HUDEP-2 (cell line): Measurements from ENCODE around the gene BCL11B.

Experiments
- DNase-seq, 76 experiments: peaks; one replicate each; lab custom pipeline; 2025; ENCODE audit not compliant: unreplicated experiment in 76 of 76; lab: John Stamatoyannopoulos, UW

The BCL11B gene

DNA sequence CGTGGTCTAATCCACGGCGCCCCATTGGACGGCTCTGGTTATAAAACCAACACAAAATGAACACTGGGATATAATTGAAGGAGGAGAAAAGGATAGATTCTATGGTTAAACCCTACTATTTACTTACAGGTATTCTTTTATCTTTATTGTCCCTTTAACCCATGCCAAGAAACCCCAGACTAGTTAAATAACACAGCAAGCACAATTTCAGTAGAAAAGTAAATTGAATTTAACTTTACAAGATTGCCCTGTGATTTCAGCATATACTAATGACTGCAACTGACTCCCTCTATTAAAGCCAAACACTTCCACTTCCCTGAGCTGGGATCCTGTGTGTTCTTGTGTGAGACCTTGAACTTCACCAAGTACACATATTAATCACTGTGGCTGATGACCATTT, 45.3 kb downstream of the BCL11B start:
- DNase-seq: no peak

DNA sequence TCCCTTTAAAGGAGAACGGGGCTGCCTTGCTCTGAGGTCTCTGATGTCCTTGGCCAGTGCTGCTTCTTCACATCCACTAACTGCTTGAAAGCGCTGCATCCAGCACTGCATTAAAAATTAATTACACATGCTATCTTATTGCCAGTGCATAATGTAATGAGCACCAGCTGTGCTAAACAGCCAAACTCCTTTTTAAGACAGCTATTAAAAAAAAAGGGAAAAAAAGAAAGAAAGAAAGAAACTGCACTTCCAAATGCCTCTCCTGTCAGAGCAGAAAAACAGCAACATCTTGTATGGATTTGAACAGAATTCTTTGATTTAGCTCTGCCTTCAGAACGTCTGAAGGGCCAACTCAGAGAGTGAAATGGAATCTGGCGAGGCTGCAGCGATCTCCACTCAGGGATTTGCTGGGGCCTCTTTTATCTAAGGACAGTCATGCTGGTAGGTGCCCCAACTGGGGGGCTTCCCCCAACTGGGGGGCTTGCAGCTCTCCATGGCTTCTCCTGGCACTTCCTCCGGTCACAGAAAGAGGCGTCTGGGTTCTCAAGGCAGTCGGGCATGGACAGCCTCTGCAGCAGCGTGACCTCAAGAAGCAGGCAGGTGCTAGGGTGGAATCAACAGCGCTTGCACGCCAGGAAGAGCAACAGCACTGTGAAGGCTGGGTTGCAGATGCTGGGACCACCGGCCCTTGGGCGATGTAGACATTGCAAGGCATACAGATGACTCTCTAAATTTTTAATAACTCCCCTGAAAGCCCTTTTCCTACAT, 46.4 kb downstream of the BCL11B start:
- no peak for DNase-seq

DNA sequence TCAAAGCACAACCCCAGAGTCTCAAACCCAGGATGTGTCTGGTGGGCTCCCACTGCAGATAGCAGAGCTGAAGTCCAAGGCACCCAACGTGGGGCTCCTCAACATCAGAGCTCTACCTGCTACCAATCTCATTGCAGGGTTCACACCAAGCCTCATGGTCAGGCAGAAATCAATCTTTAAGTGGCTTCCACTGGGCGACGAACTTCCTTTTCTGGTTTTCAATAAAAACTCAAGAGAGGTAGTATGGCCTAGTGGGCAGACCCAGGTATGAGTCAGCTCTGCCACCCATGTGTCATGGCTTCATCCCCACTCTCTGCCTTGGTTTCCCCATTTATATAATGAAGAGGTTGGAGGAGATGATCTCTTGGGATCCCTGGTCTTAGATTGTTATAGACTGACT, 47.0 kb downstream of the BCL11B start:
- DNase-seq: no peak

DNA sequence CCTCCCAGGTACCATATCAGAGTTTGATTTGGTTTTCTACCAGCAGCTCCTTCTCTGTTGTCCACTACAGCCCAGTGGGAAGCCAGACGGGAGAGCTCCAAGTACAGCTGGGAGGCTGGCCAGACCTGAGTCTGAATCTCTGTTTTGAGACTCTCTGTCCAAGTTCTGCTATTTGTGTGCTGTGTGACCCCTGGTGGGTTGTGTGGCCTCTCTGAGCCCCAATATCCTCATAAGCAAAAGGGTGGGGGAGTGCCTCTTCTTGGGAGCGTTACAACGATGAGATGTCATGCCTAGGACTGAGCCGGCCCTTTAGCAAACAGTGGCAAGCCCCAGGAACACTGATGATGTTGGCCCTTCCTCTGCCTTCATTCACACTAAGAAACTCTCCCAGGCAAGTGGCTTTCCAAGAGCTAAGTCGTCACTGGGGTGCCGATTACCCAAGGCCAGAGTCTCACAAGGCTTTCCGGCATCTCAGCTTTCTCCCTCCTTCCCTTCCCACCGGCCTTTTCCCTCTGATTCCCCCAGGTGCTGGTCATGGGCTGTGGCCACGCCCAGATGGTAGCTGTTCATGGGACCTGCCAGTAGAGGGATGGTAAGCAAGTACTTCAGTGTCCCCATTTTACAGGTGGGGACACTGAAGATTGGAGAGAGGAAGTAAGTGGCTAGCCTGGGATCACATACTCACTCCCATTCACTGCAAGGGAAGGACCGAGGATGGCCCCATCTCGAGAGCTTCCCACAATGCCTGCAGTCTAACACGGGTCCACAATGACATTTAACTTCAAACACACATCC, 47.7 kb downstream of the BCL11B start:
- DNase-seq: no peak

DNA sequence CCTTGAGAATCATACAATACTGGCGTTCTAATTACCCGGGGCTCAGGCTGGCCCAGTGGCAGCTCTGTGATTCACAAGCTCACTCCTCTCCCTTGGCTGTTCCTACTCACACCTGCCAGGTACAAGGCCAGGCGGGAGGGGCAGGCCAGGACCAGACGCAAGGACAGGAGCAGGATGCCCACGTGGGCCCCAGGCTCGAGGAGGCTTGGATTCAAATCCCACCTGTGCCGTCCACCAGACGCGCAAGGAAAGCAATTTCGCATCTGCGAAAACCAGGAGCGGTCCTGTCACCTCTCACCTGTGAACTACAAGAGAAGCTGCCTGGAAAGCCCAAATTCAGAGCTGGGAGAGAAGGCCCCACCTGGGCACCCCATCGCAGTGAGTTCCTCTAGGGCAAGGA, 50.6 kb downstream of the BCL11B start:
- no peak for DNase-seq

DNA sequence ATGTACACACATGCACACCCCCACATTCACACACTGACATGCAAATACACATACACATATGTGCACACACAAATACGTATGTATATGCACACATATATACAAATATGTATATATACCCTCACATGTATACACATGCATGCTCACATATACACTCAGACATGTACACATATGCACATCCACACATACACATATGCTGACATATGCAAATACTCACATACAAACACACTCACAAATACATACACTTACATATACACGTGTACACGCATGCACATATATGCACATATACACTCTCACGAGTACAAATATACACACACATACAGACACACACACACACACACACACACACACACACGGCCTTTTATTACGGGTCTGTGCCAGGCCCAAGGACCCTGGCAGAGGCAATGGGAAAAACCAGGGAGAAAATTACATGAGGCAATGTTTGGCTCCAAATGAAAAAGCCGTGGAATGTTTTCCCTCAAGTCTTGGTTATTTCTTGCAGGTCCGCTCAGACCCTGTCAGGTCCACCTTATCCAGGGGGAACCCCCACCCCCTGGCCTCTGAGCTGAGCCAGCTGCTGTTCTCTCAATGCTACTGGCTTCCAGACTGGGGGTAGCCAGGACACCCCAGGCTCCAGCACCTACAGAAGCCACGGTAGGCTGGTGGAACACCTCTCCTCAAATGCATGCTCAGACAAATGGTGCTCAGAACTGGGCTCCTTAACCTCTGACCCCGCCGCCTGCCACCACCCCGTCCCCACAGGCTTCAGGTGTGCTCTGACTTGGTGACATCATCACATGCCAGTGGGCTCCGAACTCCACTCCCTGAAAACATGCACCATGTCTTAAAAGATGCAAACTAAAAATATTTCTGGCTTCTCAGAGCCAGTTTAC, 54.7 kb downstream of the BCL11B start:
- DNase-seq: no peak

DNA sequence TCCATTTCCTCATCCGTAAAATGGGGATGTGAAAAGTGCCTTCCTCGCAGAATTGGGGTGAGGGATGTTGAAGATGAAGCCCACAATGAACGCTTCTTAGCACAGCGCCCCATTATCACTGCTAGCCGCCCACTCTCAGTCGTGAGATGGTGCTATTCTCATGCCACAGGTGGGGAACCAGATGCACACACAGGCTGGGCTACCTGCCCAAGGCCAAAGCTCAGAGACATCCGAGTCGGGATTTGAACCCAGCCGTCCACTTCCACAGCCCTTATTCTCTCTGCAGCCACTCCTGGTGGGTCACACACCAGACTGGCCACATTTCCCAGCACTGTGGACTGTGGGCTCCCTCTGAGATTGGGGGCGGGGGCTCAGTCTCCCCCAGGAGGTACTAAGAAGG, 55.8 kb downstream of the BCL11B start:
- no peak for DNase-seq

DNA sequence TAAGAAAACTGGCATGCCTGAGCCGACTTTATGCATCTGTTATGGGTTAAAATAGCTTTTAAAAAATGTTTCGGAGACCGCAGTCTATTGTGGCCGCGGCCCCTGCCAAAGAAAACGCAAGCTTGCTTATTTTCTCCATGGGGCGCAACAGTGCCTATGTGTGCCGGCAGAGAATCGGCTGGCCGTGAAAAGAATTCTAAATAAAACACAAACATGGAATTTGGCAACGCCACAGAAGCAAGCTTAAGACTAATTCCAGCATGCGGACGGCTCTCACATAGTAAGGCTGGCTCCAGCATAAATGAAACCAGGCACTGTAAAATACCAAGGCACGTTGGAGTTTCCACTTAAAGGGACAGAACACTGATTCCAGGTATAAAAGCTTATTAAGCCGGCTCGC, 56.7 kb downstream of the BCL11B start:
- no peak for DNase-seq

DNA sequence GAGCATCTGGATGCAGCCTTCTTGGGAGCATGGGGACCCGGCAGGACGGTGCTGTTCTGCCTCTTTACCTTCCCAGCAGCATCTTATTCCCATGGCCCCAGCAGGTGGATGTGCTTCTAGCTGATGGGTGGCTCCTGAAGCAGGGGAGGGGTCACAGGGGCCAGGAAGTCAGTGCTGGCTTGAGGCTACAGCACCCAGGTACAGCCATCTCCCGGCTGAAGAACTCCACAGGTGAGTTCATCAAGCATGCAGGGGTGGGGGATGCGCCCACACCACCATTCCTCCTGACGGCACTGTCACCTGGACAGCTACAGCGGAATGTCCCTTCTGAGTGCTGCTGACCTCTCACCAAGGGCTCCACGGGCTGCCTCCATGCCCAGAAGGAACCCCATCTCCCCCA, 57.3 kb downstream of the BCL11B start:
- DNase-seq: no peak

DNA sequence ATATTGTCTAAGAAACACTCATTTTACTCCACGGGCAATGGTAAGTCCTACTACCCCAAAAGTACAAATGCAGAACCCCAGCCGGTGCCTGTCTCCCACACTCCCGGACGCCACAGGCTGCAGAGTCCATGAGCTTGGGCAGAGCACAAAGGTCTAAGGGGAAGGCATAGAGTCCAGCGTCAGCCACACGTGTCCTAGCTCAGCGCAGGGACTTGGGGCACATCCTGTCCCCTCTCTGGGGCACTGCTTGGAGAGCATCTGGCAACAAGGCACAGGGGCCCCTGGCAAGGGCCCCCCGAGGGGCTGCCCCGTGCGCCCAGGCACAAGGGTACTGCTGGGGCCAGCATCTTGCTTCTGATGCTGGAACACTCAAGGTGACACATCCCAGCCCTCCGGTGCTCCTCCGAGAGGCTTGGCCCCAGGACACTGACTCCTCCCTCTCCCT, 58.4 kb downstream of the BCL11B start:
- no peak for DNase-seq

DNA sequence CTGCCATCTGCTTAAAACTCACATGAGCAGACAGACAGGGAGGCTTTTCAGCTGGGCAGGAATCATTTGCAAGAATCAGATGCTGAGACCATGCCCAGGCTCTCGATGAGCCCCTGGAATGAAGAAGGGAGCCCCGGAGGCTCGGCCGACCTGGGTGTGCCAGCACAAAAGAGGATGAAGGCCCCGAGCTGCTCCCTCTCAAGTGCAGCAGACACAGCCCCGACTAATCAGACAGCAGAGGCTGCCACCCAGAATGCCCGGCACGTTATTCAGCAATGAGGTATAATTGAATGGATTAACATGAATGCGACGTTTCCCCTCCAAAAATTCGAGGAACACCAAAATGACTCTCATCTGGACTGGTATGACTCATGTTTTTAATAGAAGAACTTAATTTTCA, 58.9 kb downstream of the BCL11B start:
- DNase-seq: no peak

DNA sequence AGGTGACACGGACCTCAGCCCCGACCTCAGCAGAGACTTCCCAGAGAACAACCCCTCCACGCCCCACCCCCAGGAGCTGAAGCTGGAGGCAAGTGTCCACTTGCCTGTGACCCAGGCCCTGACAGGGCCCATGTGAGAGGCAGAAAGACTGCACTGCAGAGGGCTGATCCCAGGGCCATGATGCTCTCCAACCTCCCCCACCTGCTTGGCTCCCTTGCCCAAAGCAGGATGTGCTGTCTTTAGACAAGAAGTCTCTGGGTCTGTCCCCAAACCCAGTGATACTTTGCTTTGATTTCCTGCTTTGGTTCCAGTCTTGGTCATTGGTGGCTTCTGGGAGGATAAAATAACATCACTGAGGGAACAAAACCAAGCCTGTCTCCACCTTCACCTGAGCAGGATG, 59.4 kb downstream of the BCL11B start:
- no peak for DNase-seq

DNA sequence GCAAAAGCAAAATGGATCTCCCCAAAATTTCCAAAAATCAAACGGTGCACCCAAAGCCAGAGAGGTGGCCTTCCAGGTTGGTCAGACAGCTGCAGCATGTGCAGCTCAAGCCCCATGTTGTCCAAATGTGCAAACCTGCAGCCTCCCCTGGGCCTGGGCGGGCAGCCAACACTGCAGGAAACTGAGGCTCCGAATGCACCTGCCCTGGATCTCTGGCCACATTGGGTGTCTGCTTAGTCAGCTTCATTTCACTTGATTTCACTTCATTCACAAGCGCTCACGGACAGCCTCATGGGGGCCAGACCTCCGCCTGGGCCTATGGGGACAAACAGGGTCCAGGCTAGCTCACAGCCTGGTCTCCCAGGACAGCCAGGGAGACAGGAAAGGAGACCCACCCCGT, 59.8 kb downstream of the BCL11B start:
- DNase-seq: no peak

DNA sequence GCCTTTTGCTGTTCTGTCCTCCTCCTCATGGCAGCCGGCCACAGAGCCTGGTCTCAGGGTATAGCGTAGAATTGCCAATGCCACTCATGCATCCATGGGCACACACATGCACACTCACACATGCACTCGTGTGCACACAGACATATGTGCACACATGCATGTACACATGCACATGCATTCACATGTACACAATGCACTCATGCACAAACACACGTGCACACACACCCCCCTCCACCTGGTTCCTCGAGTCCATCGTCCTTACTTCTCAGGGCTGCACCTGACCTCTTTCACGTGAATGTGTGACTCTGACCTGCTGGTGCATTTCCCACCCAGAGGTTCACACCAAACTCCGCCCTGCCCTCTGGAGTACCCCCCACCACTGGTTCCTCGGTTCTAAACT, 60.6 kb downstream of the BCL11B start:
- DNase-seq: no peak

DNA sequence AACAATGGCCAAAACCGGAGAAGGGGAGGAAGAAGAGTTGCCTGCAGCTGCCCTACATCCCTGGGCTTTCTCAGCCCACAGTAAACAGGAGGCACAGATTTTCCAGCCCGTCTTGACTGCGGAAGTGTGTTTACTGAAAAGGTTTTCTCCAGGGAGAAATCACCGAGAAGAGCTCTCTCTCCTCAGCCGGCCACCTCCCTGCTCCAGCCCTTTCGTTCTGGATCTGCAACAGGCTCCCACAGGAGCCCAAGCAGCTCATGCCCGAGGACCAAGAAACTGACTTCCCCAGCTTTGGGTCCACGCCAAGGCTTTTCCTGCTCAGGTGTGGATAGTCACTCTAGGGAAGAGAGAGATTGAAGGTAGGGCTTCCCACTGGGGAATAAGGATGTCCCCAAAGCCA, 61.7 kb downstream of the BCL11B start:
- no peak for DNase-seq

DNA sequence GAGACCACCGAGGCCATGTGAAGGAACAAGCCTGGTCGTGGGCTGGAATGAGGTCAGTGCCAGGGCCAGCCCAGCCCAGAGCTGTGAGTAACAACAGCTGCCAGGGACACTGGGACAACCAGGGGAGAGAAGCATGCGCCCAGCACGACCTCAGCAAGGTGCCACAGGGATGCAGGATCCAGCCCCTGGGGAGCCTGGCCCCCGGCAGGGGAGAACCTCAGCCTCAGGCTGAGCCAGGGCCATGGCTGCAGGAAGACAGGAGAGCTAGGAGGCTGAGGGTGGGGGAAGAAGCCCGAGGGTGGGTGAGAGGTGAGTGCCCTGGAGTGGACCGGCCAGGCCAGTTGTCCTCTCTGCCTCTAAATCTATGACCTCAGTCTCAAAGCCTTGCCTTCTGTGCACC, 62.6 kb downstream of the BCL11B start:
- no peak for DNase-seq

DNA sequence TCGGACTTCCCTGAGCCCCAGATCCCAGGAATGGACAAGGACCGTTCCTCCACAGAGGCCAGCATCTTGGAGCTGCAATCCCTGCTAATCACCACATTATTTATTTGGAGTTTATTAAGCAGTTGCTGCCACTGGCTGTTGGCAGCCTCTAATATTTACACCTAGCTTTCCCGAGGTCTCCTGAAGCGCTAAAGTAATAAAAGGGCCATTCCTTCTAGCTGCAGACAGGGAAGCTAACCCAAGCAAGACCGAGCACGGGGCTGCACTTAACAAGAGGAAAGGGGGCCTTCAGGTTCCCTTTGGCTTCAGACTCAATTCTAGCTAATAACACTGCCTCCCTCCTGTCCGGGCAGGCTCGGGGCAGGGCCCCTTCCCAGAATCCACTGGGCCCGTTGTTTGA, 63.7 kb downstream of the BCL11B start:
- DNase-seq: no peak

DNA sequence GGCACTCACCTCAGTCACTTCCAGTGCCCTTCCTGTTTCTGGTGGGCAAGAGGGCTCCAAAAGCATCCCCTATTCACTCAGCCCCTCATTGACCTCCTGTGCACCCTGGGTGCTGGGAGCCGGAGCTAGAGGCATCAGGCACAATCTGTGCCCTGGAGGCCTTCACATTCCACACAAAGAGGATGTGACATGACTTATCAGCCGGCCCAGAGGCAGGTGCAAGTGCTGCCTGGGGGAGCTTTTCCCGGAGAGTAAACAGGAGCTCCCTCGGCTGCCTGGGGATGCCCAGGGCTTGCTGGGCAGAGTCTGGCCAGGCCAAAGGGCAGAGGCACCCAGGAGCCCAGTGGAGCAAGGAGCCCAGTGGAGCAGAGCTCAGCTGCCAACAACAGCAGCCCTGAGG, 64.5 kb downstream of the BCL11B start:
- no peak for DNase-seq

DNA sequence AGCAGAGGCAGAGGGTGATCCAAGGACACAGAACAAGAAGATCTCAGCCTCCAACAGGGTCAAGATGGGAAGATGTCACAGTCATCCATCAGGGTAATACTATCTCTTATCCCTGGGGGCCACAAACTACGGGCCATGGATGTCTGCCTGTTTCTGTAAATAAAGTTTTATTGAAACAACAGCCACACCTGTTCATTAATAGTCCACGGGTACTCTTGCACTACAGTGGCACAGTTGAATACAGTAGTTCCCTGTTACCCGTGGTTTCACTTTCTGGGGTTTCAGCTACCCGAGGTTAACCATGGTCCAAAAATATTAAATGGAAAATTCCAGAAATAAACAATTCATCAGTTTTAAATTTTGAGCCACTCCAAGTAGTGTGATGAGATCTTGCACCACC, 65.9 kb downstream of the BCL11B start:
- DNase-seq: no peak

DNA sequence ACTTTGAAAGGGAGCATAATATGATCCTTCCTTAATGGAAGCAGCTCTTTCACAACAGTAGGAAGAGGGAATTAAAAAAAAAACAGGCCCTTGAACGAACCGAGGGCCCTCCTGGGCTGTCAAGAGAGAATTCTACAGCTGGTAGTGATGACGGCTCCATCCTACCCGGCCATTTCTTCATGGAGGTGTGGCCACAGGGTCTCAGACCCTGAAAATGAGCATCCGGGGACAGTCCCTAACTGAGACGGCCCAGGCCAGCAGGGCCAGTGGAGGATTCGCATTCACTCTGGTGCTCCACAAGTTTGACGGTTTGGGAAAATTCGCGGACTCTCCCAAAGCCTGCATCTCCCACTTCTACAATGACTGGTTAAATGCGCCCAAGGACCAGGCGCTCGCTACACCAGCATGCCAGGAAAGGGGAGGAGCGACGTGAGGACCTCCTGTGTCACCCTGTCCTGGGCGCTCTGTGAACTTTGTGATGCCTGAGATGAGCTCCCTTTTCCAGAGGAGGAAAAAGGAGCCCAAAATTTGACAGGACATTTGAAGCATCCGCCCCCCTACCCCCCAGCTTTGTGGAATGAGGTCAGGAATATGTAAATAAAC, 66.8 kb downstream of the BCL11B start:
- DNase-seq: no peak

DNA sequence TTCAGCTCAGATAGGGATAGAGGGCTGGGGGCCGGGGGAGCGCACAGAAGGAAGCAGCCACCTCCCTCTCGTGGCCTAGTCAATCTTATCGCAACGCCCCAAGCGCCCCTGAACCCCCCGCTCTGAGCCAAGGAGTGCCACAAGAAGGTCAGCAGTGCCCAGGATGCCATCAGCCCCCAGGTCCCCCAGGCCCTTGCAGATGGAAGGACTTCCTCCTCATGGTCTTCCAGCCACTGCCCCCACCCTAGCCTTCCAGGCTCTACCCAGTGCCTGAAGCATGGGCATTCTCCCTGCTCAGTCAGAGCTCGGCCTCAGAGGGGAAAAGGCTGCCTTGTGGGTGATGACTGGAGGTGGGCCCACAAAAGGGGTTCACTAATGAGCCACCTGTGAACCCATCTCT, 68.2 kb downstream of the BCL11B start:
- no peak for DNase-seq
